Measurements from ENCODE around the gene LMNTD2. TPM values are rescaled to one million over a fixed set of nuclear protein-coding genes. Genes with fewer than 3 reads are reported as not detected.

LMNTD2 gene
- total RNA-seq, 2 experiments from 2014 or later, result 2.5 to 2.7 TPM

DNA sequence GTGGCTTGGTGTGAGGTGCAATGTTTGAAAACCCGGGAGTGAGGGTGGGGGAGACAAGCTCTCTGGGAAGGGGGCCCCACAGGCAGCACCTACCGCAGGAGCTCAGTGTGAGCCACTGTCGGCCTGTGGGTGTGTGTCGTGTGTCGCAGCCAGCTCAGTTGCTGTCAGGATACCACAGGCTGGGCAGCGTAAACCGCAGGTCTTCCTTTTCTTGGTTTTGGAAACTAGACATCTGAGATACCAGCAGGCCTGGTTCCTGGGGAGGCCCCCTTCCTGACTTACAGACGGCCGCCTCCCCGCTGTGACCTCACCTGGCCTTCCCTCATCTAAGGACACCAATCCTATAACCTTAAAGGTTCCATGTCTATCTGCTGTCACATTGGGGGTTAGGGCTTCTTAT is 35.8 kb upstream of the LMNTD2 start:
- Mint-ChIP-seq H3K4me3 (peak overlapping the region; percentile 35), H3K9me3 (no peaks in the 10 kb centered on the region), H3K4me1 (peaks cover 13% of the 10 kb centered on the region), H3K36me3 (peaks cover 32% of the 10 kb centered on the region), H3K27ac (peak overlapping the region; percentile 51), H3K27me3 (no peaks in the 10 kb centered on the region)
- no peak for DNase-seq
- POLR2A ChIA-PET, result interaction anchor here (0.8 to 1.0 kb wide), 4 partner anchors 15 to 189 kb away, joined by 3 to 4 read pairs (median 3); partner anchors contain the start of gene IRF7
- ATAC-seq (ENCODE audit: low read depth), result peak; percentile 32

DNA sequence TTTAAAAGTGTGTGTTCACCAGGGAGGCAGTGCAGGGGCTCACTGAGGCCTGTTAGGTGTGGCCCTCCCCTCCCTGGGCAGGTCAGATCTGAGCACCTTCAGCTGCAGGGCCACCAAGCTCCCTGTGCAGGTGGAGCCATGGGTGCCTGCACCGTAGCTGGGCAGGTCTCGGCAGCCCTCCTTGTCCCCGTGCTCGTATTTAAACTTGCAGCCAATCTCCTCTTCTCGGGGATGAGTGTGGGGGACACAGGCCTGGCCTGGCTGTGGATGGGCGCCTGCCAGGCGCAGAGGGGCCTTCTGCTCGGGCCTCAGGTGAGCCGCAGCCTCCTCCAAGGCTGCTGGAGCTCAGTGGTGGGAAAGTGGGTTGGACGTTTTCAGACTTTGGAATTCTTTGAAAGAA is 34.9 kb upstream of the LMNTD2 start:
- no peak overlapping the region for H3K27ac Mint-ChIP-seq

DNA sequence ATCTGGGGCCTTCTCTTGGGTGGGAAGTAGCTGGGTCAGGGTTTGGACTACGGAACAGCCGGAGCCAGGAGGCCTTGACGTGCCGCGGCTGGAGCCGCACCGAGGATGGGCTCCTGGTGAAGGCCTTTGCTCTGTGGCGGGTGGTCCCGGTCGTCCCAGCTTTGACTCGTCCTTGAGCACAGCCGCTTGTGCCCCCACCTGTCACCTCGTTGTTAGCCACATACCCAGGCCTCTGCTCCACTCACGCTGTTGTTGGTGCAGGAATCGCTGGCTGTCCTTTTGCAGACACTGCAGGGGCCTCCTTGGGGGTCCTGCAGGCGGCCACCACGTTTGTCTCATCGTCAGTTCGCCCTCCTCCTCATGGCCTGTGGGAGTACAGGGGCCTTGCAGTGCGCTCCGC is 32.8 kb upstream of the LMNTD2 start:
- Mint-ChIP-seq H3K36me3 (peaks cover 46% of the 10 kb centered on the region), H3K27ac (no peak overlapping the region), H3K4me3 (no peak overlapping the region), H3K4me1 (peaks cover 21% of the 10 kb centered on the region), H3K27me3 (no peaks in the 10 kb centered on the region), H3K9me3 (no peaks in the 10 kb centered on the region)
- POLR2A ChIA-PET, result no interaction called here
- DNase-seq (no peak), ATAC-seq (ENCODE audit: low read depth) (no peak)

More for the DNA sequence above, 34.9 kb upstream of the LMNTD2 start:
- Mint-ChIP-seq H3K4me1 (peaks cover 13% of the 10 kb centered on the region), H3K36me3 (peaks cover 37% of the 10 kb centered on the region), H3K4me3 (no peak overlapping the region), H3K27me3 (no peaks in the 10 kb centered on the region), H3K9me3 (no peaks in the 10 kb centered on the region)
- DNase-seq (no peak), ATAC-seq (ENCODE audit: low read depth) (no peak)
- POLR2A ChIA-PET, result interaction anchor here (0.8 to 0.9 kb wide), 2 partner anchors 16 to 20 kb away, joined by 3 read pairs; partner anchors contain the start of gene IRF7

DNA sequence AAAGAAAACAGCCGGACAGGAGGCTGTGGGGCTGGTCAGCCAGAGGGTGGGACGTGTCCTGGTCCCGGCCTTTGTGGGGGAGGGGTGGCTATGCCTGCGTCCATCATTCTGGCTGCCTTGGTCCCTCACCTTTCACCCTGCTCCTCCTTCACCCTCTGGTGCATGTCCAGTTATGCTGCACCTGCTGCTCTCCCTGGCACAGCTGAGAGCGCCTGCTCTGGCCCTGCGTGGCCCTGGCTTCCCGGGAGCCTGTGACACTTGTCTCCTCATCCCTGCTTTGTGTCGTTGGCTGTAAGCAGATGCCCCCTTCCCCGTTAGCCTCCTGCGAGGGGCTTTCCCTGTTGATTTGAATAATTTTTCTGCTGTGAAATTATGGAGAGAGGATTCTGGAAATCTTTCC is 32.4 kb upstream of the LMNTD2 start:
- peaks cover 46% of the 10 kb centered on the region for H3K36me3 Mint-ChIP-seq
- POLR2A ChIA-PET, result no interaction called here
- H3K27ac Mint-ChIP-seq, result no peak overlapping the region
- DNase-seq (no peak), ATAC-seq (ENCODE audit: low read depth) (no peak)
- peaks cover 26% of the 10 kb centered on the region for H3K4me1 Mint-ChIP-seq
- H3K27me3 Mint-ChIP-seq, result no peaks in the 10 kb centered on the region
- H3K4me3 Mint-ChIP-seq, result no peak overlapping the region
- no peaks in the 10 kb centered on the region for H3K9me3 Mint-ChIP-seq

DNA sequence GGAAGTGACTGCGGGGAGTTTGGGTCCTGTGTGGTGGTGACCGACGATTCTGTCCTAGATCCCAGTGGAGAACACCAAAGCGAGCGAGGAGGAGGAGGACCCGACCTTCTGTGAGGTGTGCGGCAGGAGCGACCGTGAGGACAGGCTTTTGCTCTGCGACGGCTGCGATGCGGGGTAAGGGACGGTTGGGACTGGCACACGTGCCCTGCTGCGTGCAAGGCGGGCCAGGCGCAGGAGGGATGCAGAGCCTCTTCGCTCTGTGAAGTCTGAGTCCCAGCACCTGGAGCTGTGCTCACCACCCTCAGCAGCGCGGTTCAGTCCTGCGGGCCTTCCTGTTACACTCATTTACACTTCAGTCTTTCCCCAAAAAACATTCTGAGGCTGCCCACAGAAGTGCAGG is 32.0 kb upstream of the LMNTD2 start:
- H3K4me3 Mint-ChIP-seq, result no peak overlapping the region
- peaks cover 46% of the 10 kb centered on the region for H3K36me3 Mint-ChIP-seq
- no peak overlapping the region for H3K27ac Mint-ChIP-seq
- no peaks in the 10 kb centered on the region for H3K27me3 Mint-ChIP-seq
- DNase-seq (no peak), ATAC-seq (ENCODE audit: low read depth) (no peak)
- H3K9me3 Mint-ChIP-seq, result no peaks in the 10 kb centered on the region
- POLR2A ChIA-PET, result no interaction called here
- H3K4me1 Mint-ChIP-seq, result peaks cover 29% of the 10 kb centered on the region

GRCh38 chr11:590997-591396 is 30.5 kb upstream of the LMNTD2 start:
- Mint-ChIP-seq H3K9me3 (no peaks in the 10 kb centered on the region), H3K4me1 (peaks cover 30% of the 10 kb centered on the region), H3K4me3 (no peak overlapping the region), H3K27me3 (no peaks in the 10 kb centered on the region), H3K27ac (no peak overlapping the region), H3K36me3 (peaks cover 46% of the 10 kb centered on the region)
- DNase-seq (no peak), ATAC-seq (ENCODE audit: low read depth) (no peak)
- POLR2A ChIA-PET, result no interaction called here

DNA sequence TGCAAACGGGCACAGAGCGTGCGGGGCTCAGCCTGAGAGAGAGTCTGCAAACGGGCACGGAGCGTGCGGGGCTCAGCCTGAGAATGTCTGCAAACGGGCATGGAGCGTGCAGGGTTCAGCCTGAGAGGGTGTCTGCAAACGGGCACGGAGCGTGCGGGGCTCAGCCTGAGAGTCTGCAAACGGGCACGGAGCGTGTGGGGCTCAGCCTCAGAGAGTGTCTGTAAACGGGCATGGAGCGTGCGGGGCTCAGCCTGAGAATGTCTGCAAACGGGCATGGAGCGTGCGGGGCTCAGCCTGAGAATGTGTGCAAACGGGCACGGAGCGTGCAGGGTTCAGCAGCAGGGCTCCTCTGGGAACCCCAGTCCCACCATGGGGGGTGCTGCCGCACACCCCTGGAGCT is 29.3 kb upstream of the LMNTD2 start:
- peaks cover 43% of the 10 kb centered on the region for H3K36me3 Mint-ChIP-seq
- DNase-seq (no peak), ATAC-seq (ENCODE audit: low read depth) (no peak)
- peak overlapping the region; percentile 58 for H3K27ac Mint-ChIP-seq
- H3K4me3 Mint-ChIP-seq, result no peak overlapping the region
- H3K9me3 Mint-ChIP-seq, result no peaks in the 10 kb centered on the region
- peaks cover 27% of the 10 kb centered on the region for H3K4me1 Mint-ChIP-seq
- POLR2A ChIA-PET, result interaction anchor here (1.6 to 3.2 kb wide), 2 partner anchors 21 to 24 kb away, joined by 6 to 22 read pairs; no protein-coding TSS in a partner anchor
- H3K27me3 Mint-ChIP-seq, result no peaks in the 10 kb centered on the region

DNA sequence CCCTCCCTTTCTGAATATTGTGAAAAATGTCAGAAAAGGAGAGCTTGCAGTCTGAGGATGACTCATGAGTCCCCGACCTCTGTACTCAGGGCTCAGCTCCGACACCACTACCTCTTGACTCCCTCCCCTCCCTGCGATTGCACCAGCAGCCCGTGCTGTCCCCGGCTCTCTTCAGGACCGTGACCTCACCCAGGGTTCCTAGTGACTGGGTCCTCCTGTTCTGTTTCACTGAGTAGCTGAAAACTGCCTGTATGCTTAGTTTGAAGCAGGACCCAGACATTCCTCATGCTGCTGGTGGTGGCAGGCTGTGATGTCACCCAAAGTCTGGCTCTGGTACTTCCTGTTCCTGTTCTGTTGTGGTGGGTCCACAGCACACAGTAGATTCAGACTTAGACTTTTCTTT is 27.4 kb upstream of the LMNTD2 start:
- POLR2A ChIA-PET, result interaction anchor here (1.0 to 3.2 kb wide), 8 partner anchors 10 to 131 kb away, joined by 3 to 28 read pairs (median 8); partner anchors contain the start of genes HRAS, IRF7, LMNTD2 and PHRF1

GRCh38 chr11:587546-587945 is 27.0 kb upstream of the LMNTD2 start:
- Mint-ChIP-seq H3K36me3 (peaks cover 40% of the 10 kb centered on the region), H3K27me3 (no peaks in the 10 kb centered on the region), H3K9me3 (no peaks in the 10 kb centered on the region), H3K27ac (peak overlapping the region; percentile 100), H3K4me1 (peaks cover 27% of the 10 kb centered on the region), H3K4me3 (peak overlapping the region; percentile 86)
- POLR2A ChIA-PET, result interaction anchor here (1.0 to 3.2 kb wide), 8 partner anchors 10 to 131 kb away, joined by 3 to 28 read pairs (median 8); partner anchors contain the start of genes HRAS, IRF7, LMNTD2 and PHRF1
- DNase-seq (no peak), ATAC-seq (ENCODE audit: low read depth) (peak; percentile 16)

More for the DNA sequence above, 27.4 kb upstream of the LMNTD2 start:
- peaks cover 27% of the 10 kb centered on the region for H3K4me1 Mint-ChIP-seq
- H3K36me3 Mint-ChIP-seq, result peaks cover 43% of the 10 kb centered on the region
- no peaks in the 10 kb centered on the region for H3K9me3 Mint-ChIP-seq
- H3K27me3 Mint-ChIP-seq, result no peaks in the 10 kb centered on the region
- H3K27ac Mint-ChIP-seq, result peak overlapping the region; percentile 100
- DNase-seq (peak; percentile 78), ATAC-seq (ENCODE audit: low read depth) (peak; percentile 95)
- peak overlapping the region; percentile 86 for H3K4me3 Mint-ChIP-seq

GRCh38 chr11:586376-587316 is 26.1 kb upstream of the LMNTD2 start:
- POLR2A ChIA-PET, result interaction anchor here (1.0 to 3.2 kb wide), 3 partner anchors 11 to 130 kb away, joined by 3 to 28 read pairs (median 22); partner anchors contain the start of gene PHRF1
- ATAC-seq (ENCODE audit: low read depth) (no peak), DNase-seq (no peak)
- Mint-ChIP-seq H3K27ac (peak overlapping the region; percentile 100), H3K36me3 (peaks cover 37% of the 10 kb centered on the region), H3K4me1 (peaks cover 30% of the 10 kb centered on the region), H3K4me3 (peak overlapping the region; percentile 86), H3K27me3 (no peaks in the 10 kb centered on the region), H3K9me3 (no peaks in the 10 kb centered on the region)

- Mint-ChIP-seq H3K36me3 (peaks cover 24% of the 10 kb centered on the region), H3K4me1 (peaks cover 36% of the 10 kb centered on the region), H3K27me3 (no peaks in the 10 kb centered on the region), H3K9me3 (no peaks in the 10 kb centered on the region), H3K4me3 (no peak overlapping the region), H3K27ac (no peak overlapping the region)
- ATAC-seq (ENCODE audit: low read depth), result no peak
- POLR2A ChIA-PET, result interaction anchor here (1.1 kb wide), 1 partner anchor 28 kb away, joined by 4 read pairs; no protein-coding TSS in a partner anchor
- DNase-seq, result no peak
These were observed 23.7 kb upstream of the LMNTD2 start for GRCh38 chr11:584287-584686.

GRCh38 chr11:581752-582151 is 21.2 kb upstream of the LMNTD2 start:
- peaks cover 18% of the 10 kb centered on the region for H3K36me3 Mint-ChIP-seq
- ATAC-seq (ENCODE audit: low read depth), result no peak
- no peak overlapping the region for H3K27ac Mint-ChIP-seq
- peaks cover 35% of the 10 kb centered on the region for H3K4me1 Mint-ChIP-seq
- no peaks in the 10 kb centered on the region for H3K27me3 Mint-ChIP-seq
- no peak for DNase-seq
- no peak overlapping the region for H3K4me3 Mint-ChIP-seq
- H3K9me3 Mint-ChIP-seq, result no peaks in the 10 kb centered on the region
- POLR2A ChIA-PET, result interaction anchor here (0.7 kb wide), 1 partner anchor 32 kb away, joined by 3 read pairs; no protein-coding TSS in a partner anchor

- no peaks in the 10 kb centered on the region for H3K27me3 Mint-ChIP-seq
- ATAC-seq (ENCODE audit: low read depth), result no peak
- H3K4me1 Mint-ChIP-seq, result peaks cover 32% of the 10 kb centered on the region
- H3K9me3 Mint-ChIP-seq, result no peaks in the 10 kb centered on the region
- peak overlapping the region; percentile 49 for H3K27ac Mint-ChIP-seq
- DNase-seq, result no peak
- POLR2A ChIA-PET, result interaction anchor here (0.7 to 1.5 kb wide), 2 partner anchors 32 to 34 kb away, joined by 3 read pairs; partner anchors contain the start of gene IRF7
- H3K4me3 Mint-ChIP-seq, result no peak overlapping the region
- H3K36me3 Mint-ChIP-seq, result peaks cover 15% of the 10 kb centered on the region
These were observed 20.8 kb upstream of the LMNTD2 start for GRCh38 chr11:581342-581741.

Measured in activated naive CD8-positive, alpha-beta T cell treated with anti-CD3 and anti-CD28 coated beads, Interleukin-2, amount 10 ng/mL, durations not matched to agents 7 days and 5 days (primary cell).